Stimulated activated CD8-positive, alpha-beta memory T cell treated with anti-CD3 and anti-CD28 coated beads, Interleukin-12 subunit alpha, Interleukin-12 subunit beta, amount 100 ng/mL, for 1 hour (primary cell): ENCODE measurements around the gene ZNF804B.

Source experiments
- DNase-seq: peaks from one replicate; pipeline ENCODE4 v3.0.0-alpha.2; 2020; ENCODE audit warnings: low read depth

The ZNF804B gene

DNA sequence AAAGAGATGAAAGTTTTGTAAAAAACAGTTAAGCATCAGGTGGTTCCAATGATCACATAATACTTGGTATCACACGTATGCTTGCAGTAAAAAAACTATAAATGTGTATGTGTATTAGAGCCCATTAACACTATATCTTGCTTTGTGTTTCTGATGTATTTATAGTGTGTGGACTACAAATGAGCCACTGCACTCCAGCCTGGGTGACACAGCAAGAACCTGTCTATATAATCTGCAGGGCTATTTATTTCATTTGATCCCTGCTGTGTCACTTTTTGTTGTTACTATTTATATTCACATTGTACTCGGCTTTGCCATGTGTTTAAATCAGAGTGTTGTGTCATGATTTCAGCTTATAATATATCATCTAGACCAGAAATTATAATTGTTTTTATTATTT lies 523.8 kb downstream of the ZNF804B start:
- DNase-seq, result no peak

DNA sequence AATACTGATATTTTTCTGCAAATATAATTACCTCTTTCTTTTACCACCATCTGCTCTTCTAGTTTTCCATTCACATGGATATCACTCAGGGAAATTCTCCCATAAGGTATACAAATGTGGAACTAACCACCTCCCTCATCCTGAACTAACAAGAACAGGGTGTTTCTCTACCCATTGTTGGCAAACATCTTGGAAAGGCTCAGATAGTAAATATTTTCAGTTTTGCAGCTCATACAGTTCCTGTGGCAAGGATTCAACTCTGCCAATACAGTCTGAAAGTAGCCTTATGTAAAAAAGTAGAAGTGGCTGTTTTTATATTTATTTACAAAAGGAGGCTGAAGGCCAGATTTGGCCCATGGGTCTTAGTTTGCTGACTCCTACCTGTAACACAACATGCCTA lies 549.0 kb downstream of the ZNF804B start:
- DNase-seq, result no peak

DNA sequence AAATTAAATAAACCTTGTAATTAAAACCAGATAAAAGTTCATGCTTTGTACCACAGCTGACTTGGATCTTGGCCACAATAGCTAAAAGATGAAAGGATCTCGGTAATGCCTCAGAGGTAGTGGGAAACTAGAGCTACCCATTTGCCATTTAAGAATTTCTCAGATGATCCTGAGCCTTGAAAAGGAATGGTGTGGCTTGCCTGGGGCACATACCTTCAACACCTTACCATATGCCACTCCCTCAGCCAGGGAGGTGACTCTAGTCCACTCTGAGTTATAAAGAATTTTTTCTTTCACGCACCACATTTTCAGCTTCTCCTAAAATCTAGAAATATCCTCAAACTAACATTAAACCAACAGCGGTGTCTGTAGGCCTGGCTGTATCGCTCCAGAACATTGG lies 552.4 kb downstream of the ZNF804B start:
- no peak for DNase-seq

DNA sequence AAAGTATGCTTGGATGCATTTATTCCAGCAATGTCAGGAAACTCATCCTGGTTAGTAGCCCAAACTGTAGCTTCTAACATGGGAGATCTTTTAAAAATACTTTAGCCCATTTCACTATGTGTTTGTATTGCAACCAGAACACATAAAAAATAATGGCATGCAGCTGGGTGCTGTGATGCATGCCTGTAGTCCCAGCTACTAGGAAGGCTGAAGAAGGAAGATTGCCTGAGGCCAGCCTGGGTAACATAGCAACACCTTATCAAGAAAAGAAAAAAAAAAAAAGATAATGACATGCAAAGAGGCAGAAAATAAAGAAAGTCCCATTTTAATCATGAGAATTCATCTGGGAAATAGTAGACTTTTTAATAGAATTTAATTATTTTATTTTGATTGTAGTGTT lies 553.1 kb downstream of the ZNF804B start:
- DNase-seq, result no peak

DNA sequence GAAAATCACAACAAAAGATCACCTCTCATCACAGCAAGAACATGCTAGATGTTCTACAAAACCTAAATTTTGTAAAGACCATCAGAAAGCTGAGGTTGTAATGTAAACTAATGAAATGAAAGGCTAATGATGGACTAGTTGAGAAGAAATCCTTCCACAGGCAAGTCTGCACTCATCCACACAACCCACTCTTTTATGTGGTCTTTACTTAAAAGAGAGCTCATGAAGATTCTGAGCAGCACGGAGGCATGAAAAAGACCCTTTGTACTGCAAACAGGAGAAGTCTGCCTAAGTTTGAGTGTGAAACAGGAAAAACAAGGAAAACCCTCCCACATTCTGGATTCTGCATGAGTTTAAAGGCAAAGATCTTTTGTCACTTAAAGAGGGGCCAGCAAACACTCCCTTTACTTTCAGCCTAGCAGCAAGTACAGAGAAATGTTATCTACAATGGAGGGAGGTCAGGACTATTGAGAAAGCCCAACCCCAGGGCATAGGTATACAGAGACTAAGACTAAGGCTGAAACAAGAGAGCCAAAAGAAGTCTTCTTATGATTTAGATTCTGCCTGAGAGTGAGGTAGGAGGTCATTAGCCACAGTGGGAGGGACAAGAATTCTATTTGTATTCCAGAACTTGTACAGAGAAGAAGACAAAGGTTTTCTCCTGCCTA lies 557.2 kb downstream of the ZNF804B start:
- no peak for DNase-seq

DNA sequence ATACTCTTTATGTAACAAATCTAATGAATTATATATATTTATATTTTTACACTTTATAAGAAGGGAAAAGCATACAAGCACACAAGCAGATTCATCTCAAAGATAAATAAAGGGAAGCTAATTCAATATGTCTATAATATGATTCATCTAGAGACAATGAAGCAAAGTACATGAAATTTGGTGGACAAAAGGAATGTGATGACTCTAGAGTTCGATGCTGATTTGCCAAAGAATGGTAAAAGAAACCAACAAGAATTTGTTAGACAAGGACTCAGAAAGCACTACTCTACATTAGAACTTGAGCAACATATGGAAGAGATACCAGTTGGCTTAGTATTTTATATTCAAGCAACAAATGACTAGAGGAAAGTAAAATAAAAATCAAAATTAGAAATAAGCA lies 572.5 kb downstream of the ZNF804B start:
- DNase-seq, result no peak

DNA sequence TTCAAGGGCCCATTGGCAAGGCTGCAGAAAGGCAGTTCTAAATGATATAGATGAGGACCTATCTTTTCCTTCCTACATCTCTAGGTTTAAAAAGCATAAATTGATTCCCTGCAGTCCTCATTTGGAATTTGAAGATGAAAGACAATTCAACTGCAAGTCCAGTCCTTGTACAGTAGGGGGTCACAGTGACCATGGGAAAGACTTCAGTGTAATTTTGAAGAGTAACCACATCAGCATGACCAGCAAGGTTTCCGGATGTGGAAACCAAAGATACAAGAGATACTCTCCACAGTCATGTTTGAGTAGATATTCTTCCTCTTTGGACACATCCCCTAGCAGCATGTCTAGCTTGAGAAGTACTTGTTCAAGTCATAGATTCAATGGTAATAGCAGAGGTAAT lies 575.3 kb downstream of the ZNF804B start:
- DNase-seq, result no peak

DNA sequence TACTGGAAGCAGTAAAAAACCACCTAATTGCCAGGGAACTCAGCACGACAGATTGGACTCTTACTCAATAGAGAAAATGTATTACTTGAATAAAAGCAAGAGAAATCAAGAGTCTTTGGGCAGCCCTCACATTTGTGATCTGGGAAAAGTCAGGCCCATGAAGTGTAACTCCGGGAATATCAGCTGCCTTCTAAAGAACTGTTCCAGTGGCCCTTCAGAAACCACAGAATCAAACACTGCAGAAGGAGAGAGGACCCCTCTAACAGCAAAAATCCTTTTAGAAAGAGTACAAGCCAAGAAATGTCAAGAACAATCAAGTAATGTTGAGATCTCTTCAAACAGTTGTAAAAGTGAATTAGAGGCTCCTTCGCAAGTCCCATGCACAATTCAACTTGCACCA lies 576.0 kb downstream of the ZNF804B start:
- DNase-seq, result no peak

DNA sequence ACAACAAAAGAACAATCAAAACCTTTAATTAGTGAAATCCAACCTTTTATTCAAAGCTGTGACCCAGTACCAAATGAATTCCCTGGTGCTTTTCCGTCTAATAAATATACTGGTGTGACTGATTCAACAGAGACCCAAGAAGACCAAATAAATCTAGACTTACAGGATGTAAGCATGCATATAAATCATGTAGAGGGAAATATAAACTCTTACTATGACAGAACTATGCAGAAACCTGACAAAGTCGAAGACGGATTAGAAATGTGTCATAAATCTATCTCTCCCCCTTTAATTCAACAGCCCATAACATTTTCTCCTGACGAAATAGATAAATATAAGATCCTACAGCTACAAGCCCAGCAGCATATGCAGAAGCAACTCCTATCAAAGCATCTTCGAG lies 576.6 kb downstream of the ZNF804B start:
- no peak for DNase-seq

DNA sequence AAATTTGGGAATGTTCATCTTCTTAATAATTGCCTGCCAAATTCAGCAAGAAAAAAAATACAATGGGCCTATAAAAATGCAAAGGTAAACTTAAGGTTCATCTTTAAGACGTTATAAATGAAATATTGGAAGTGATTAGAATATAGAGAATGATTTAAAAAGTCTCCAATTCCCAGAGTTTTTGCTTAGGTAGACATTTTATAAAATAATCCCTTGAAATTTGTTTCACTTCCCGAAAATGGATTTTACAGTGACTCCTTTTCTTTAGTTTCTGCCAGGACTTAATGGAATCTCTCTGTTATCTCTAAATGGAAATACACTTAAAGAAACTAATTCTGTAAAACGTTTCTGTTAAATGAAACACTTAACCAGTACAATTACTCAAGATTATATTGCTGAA lies 580.2 kb downstream of the ZNF804B start:
- no peak for DNase-seq

DNA sequence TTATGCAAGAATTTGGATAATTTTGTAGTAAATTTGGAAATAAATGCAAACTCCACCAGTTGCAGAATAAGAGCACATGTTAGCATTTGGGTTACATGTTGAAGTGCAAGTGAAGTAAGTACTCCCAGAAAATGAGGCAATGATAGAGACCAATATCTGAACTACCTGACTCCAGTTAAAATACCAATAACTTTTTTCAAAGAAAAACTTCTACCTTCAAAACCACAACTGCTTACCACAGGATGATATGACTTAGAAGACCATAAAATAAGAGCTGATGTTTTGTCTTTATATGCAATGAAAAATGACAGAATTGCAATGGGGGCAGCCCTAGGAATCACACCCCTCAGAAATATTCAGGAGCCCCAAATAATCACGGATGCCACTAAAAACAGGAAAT lies 597.6 kb downstream of the ZNF804B start:
- no peak for DNase-seq

DNA sequence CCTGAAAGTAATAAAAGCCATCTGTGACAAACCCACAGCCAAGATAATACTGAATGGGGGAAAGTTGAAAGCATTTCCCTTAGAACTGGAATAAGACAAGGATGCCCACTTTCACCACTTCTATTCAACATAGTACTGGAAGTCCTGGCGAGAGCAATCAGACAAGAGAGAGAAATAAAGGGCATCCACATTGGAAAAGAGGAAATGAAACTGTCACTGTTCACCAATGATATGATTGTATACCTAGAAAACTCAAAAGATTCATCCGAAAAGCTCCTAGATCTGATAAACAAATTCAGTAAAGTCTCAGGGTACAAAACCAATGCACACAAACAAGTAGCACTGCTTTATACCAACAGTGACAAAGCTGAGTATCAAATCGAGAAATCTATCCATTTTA lies 617.7 kb downstream of the ZNF804B start:
- no peak for DNase-seq

DNA sequence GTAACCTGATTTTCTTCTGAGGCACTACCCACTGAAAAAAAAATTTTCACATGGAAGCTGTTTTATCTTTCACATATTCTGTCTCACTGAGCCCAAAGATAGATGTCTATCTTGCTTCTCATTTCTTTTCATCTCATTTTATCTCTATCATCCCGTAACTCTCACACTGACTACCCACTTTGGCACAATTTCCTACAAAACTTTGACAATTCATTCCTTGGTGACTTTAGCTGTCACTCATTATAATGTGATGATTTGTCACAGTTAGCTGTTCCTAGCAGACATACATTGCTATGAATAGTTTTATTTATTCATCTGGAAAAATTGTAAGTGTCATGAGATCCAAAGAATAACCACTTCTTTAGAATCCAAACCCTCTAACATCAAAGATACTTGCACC lies 625.9 kb downstream of the ZNF804B start:
- DNase-seq, result no peak
